Spleen (tissue), 11 donors: ENCODE measurements around the gene CDC42BPB. TPM values are rescaled to one million over a fixed set of nuclear protein-coding genes. Genes with fewer than 3 reads are reported as not detected.
A peak's percentile ranks its signal among the peaks of the same experiment; 100 is the strongest.

Experiments used
- DNase-seq: peaks from one replicate; pipeline ENCODE4 v3.0.0-alpha.2; 2020
- H3K27ac ChIP-seq, 8 donors: fragments of 200-600 bp; sonication (generic) in 7 of 8; 1 replicate in 4 of 8; 2 replicates in 4 of 8; pipeline versions ENCODE4 v1.5.0 to v1.8.0; 2016 to 2021; ENCODE audit warnings: inconsistent platforms in 4 of 8, mild to moderate bottlenecking in 4 of 8, moderate library complexity in 1 of 8
- H3K27me3 ChIP-seq, 7 donors: fragments of 200-600 bp; sonication (generic) in 6 of 7; replicated peaks in 1 of 7; 1 replicate in 4 of 7; 2 replicates in 3 of 7; pipeline versions ENCODE4 v1.5.0 to v1.8.0; 2016 to 2021; ENCODE audit warnings: inconsistent platforms in 3 of 7, mild to moderate bottlenecking in 1 of 7
- H3K36me3 ChIP-seq, 6 donors: fragments of 200-600 bp; sonication (generic) in 5 of 6; 1 replicate in 4 of 6; 2 replicates in 2 of 6; pipeline versions ENCODE4 v1.5.0 to v1.8.0; 2016 to 2021; ENCODE audit warnings: inconsistent platforms in 2 of 6
- H3K4me1 ChIP-seq, 6 donors: fragments of 200-600 bp; sonication (generic) in 5 of 6; 1 replicate in 3 of 6; 2 replicates in 3 of 6; pipeline versions ENCODE4 v1.5.0 to v1.8.0; 2016 to 2021; ENCODE audit warnings: inconsistent platforms in 3 of 6
- H3K4me3 ChIP-seq, 8 donors: fragments of 200-600 bp; sonication (generic) in 7 of 8; 1 replicate in 4 of 8; 2 replicates in 4 of 8; pipeline versions ENCODE4 v1.5.0 to v1.8.0; 2016 to 2021; ENCODE audit warnings: inconsistent platforms in 4 of 8, mild to moderate bottlenecking in 4 of 8, moderate library complexity in 2 of 8
- H3K9me3 ChIP-seq, 8 donors: fragments of 200-600 bp; sonication (generic) in 7 of 8; 1 replicate in 4 of 8; 2 replicates in 4 of 8; pipeline versions ENCODE4 v1.5.0 to v1.8.0; 2016 to 2021; ENCODE audit warnings: inconsistent platforms in 4 of 8
- CTCF ChIP-seq, 11 experiments: fragments of 200-600 bp in 7 of 11; fragments of 450-650 bp in 4 of 11; sonication (generic) in 4 of 11; IDR thresholded peaks in 8 of 11; conservative IDR thresholded peaks in 3 of 11; 1 replicate in 7 of 11; 2 replicates in 4 of 11; pipeline versions ENCODE4 v1.4.0 to v1.8.0; 2016 to 2021; ENCODE audit warnings: antibody characterized with exemption in 11 of 11, inconsistent platforms in 4 of 11, mild to moderate bottlenecking in 1 of 11
- POLR2A ChIP-seq, 3 donors: fragments of 450-650 bp; IDR thresholded peaks; one replicate each; pipeline ENCODE4 v1.5.1; 2017; ENCODE audit warnings: antibody characterized with exemption in 3 of 3, mild to moderate bottlenecking in 1 of 3
- POLR2AphosphoS5 ChIP-seq, 3 donors: sonication (generic); formaldehyde crosslinking; IDR thresholded peaks; one replicate each; pipeline ENCODE4 v1.5.1; 2017; ENCODE audit warnings: antibody characterized with exemption in 3 of 3
- WGBS, 5 donors: extraction: QIAGEN DNeasy Blood & Tissue Kit in 3 of 5; methylation state at CpG; one replicate each; pipeline versions ENCODE4 v1.1.5 to v1.1.7; 2013 to 2018; 5-methylcytosine and 5-hydroxymethylcytosine counted together
- intact Hi-C: fragments of 100-400 bp; cut with DNase I; formaldehyde crosslinking; loops from one replicate; pipeline ENCODE4 v1.15.0; 2023; ENCODE audit warnings: low total_unique reads
- polyA plus RNA-seq, 3 donors: library from polyadenylated mRNA; stranded (reverse); fragments of 200-250 nt; gene quantifications; one replicate each; pipeline ENCODE4 v1.2.1, GENCODE V29; 2013
- total RNA-seq, 7 donors: library from RNA; depleted of rRNA in 3 of 7; stranded (reverse); fragments of >200 nt in 3 of 7; fragmentation: NEBNext Ultra II Directional in 4 of 7; extraction: Animal tissue kit (Norgen Biotek cat#: 25700) in 4 of 7; gene quantifications; one replicate each; pipeline versions ENCODE4 v1.1.0 to v1.2.1, GENCODE V29; 2016 to 2021
- donor health status: healthy with polysubstance abuse.
- donor health status: DM: no; HTN: no; CAD: no; lungs with moderate emphysema.
- donor health status: DM: no; HTN: no; CAD: no.
- donor health status: Bipolar disorder and iron deficiency.
- donor health status: healthy.
- donor health status: DM: no; HTN: no; CAD: no.
- donor health status: DM: yes; HTN: yes; CAD: no.

CDC42BPB gene
- total and polyA plus RNA-seq, 10 donors, result 6.4 to 94.5 (median 77.8) TPM

- 78 to 82% (median 81%) methylated on average over 21 to 22 of the region's 22 CpGs for WGBS, 5 donors
- Histone ChIP-seq H3K9me3 (no peaks in the 10 kb centered on the region), H3K36me3 (no peaks in the 10 kb centered on the region), H3K4me1 (peaks cover 0 to 43% (median 18%) of the 10 kb centered on the region in 6 donors), H3K27ac (no peak overlapping the region), H3K27me3 (peaks cover 0 to 10% (median 0%) of the 10 kb centered on the region in 7 donors), H3K4me3 (no peak overlapping the region)
- DNase-seq, result peak; percentile 55
- no peak for TF ChIP-seq POLR2AphosphoS5 (IDR thresholded peaks at IDR 0.05)
- TF ChIP-seq POLR2A (IDR thresholded peaks at IDR 0.05), result no peak
- no peak for TF ChIP-seq CTCF (IDR thresholded peaks at IDR 0.05 in 8 of 11, conservative IDR thresholded peaks at IDR 0.05 in 3 of 11)
- intact Hi-C loops, result no loop called here
Observed at GRCh38 chr14:103068351-103069073, 11.2 kb upstream of the CDC42BPB start.

- no peak overlapping the region for H3K4me3 ChIP-seq
- peak; percentile 15 for DNase-seq
- H3K4me1 ChIP-seq, result peaks cover 0 to 34% (median 15%) of the 10 kb centered on the region in 6 donors
- 78 to 89% (median 84%) methylated on average over 8 of the region's 8 CpGs for WGBS, 5 donors
- no peaks in the 10 kb centered on the region for H3K9me3 ChIP-seq
- no peak overlapping the region for H3K27ac ChIP-seq
- peaks cover 0 to 10% (median 0%) of the 10 kb centered on the region in 7 donors for H3K27me3 ChIP-seq
- TF ChIP-seq CTCF (IDR thresholded peaks at IDR 0.05 in 8 of 11, conservative IDR thresholded peaks at IDR 0.05 in 3 of 11) (no peak), POLR2AphosphoS5 (IDR thresholded peaks at IDR 0.05) (no peak), POLR2A (IDR thresholded peaks at IDR 0.05) (no peak)
- intact Hi-C loops, result no loop called here
- H3K36me3 ChIP-seq, result no peaks in the 10 kb centered on the region
Observed at GRCh38 chr14:103067231-103067954, 10.0 kb upstream of the CDC42BPB start.

- intact Hi-C loops, result no loop called here
- Histone ChIP-seq H3K9me3 (no peaks in the 10 kb centered on the region), H3K27ac (peak overlapping the region in 1 of 8 donors; percentile 23), H3K4me1 (peaks cover 0 to 24% (median 7%) of the 10 kb centered on the region in 6 donors), H3K4me3 (no peak overlapping the region), H3K36me3 (no peaks in the 10 kb centered on the region), H3K27me3 (peaks cover 0 to 10% (median 0%) of the 10 kb centered on the region in 7 donors)
- TF ChIP-seq POLR2A (IDR thresholded peaks at IDR 0.05) (no peak), CTCF (IDR thresholded peaks at IDR 0.05 in 8 of 11, conservative IDR thresholded peaks at IDR 0.05 in 3 of 11) (no peak), POLR2AphosphoS5 (IDR thresholded peaks at IDR 0.05) (peak in 1 of 3 donors; percentile 68)
- 52 to 78% (median 61%) methylated on average over 9 of the region's 9 CpGs for WGBS, 5 donors
- DNase-seq, result peak; percentile 35
Observed at GRCh38 chr14:103066399-103066798, 9.1 kb upstream of the CDC42BPB start.

GRCh38 chr14:103065861-103066260 lies 8.5 kb upstream of the CDC42BPB start:
- WGBS, 5 donors, result 76 to 89% (median 82%) methylated on average over 7 of the region's 7 CpGs
- no peaks in the 10 kb centered on the region for H3K9me3 ChIP-seq
- peak; percentile 34 for DNase-seq
- peaks cover 0 to 10% (median 0%) of the 10 kb centered on the region in 7 donors for H3K27me3 ChIP-seq
- peak overlapping the region in 2 of 8 donors; percentile 23 to 27 for H3K27ac ChIP-seq
- intact Hi-C loops, result no loop called here
- H3K4me3 ChIP-seq, result no peak overlapping the region
- H3K36me3 ChIP-seq, result no peaks in the 10 kb centered on the region
- TF ChIP-seq POLR2A (IDR thresholded peaks at IDR 0.05) (no peak), POLR2AphosphoS5 (IDR thresholded peaks at IDR 0.05) (no peak), CTCF (IDR thresholded peaks at IDR 0.05 in 8 of 11, conservative IDR thresholded peaks at IDR 0.05 in 3 of 11) (no peak)
- peaks cover 0 to 19% (median 3%) of the 10 kb centered on the region in 6 donors for H3K4me1 ChIP-seq
